IPS-18a (cell line): Measurements from ENCODE around the gene DNAJC19.
"Not testable (repeated sequence)": the region's sequence is repeated elsewhere in the genome, so short reads cannot be mapped to it uniquely, and the experiment has no call there.

Experiments used
- H3K27ac ChIP-seq: one replicate; pipeline ENCODE4 v1.5.1; 2013; ENCODE audit warnings: low read length
- H3K27me3 ChIP-seq: one replicate; pipeline ENCODE4 v1.6.1; 2013; ENCODE audit warnings: mild to moderate bottlenecking, low read length; ENCODE audit not compliant: control insufficient read depth, insufficient read depth
- H3K36me3 ChIP-seq: one replicate; pipeline ENCODE4 v1.6.1; 2013; ENCODE audit warnings: low read depth, low read length; ENCODE audit not compliant: control insufficient read depth
- H3K4me1 ChIP-seq: one replicate; pipeline ENCODE4 v1.6.1; 2013; ENCODE audit warnings: low read depth, low read length; ENCODE audit not compliant: control insufficient read depth
- H3K4me3 ChIP-seq: one replicate; pipeline ENCODE4 v1.5.1; 2013; ENCODE audit warnings: low read length
- H3K9ac ChIP-seq: one replicate; pipeline ENCODE4 v1.6.1; 2013; ENCODE audit warnings: mild to moderate bottlenecking, low read length, moderate library complexity
- H3K9me3 ChIP-seq: one replicate; pipeline ENCODE4 v1.6.1; 2013; ENCODE audit warnings: low read depth, low read length; ENCODE audit not compliant: control insufficient read depth

DNAJC19 gene

GRCh38 chr3:180989291-180990163, at the start of gene DNAJC19:
Gene DNAJC19 (minus strand): TSS chr3:180989736. CDS start chr3:180989602, 134 bp downstream.
- H3K27me3 ChIP-seq, result no peaks in the 10 kb centered on the region
- H3K36me3 ChIP-seq, result peaks cover 18% of the 10 kb centered on the region
- no peaks in the 10 kb centered on the region for H3K4me1 ChIP-seq
- peak within 1 kb of the TSS; percentile 38 for H3K27ac ChIP-seq
- H3K9ac ChIP-seq, result peak within 1 kb of the TSS; percentile 77
- H3K4me3 ChIP-seq, result peak within 1 kb of the TSS; percentile 78
- H3K9me3 ChIP-seq, result no peaks in the 10 kb centered on the region

- Histone ChIP-seq H3K36me3 (no peaks in the 10 kb centered on the region), H3K4me1 (no peaks in the 10 kb centered on the region), H3K9ac (no peak overlapping the region), H3K27me3 (no peaks in the 10 kb centered on the region), H3K27ac (no peak overlapping the region), H3K9me3 (no peaks in the 10 kb centered on the region), H3K4me3 (no peak overlapping the region)
Measured at GRCh38 chr3:181030948-181031347, 41.4 kb upstream of the DNAJC19 start.

GRCh38 chr3:181025204-181025603, 35.7 kb upstream of the DNAJC19 start:
- no peaks in the 10 kb centered on the region for H3K9me3 ChIP-seq
- no peak overlapping the region for H3K4me3 ChIP-seq
- H3K4me1 ChIP-seq, result no peaks in the 10 kb centered on the region
- no peak overlapping the region for H3K9ac ChIP-seq
- H3K27ac ChIP-seq, result no peak overlapping the region
- H3K36me3 ChIP-seq, result no peaks in the 10 kb centered on the region
- H3K27me3 ChIP-seq, result no peaks in the 10 kb centered on the region

GRCh38 chr3:181017690-181018089, 28.2 kb upstream of the DNAJC19 start:
- Histone ChIP-seq H3K9ac (no peak overlapping the region), H3K27ac (no peak overlapping the region), H3K4me3 (no peak overlapping the region), H3K36me3 (no peaks in the 10 kb centered on the region), H3K27me3 (no peaks in the 10 kb centered on the region), H3K4me1 (no peaks in the 10 kb centered on the region), H3K9me3 (no peaks in the 10 kb centered on the region)

GRCh38 chr3:181009225-181009624, 19.7 kb upstream of the DNAJC19 start:
- no peak overlapping the region for H3K27ac ChIP-seq
- no peak overlapping the region for H3K9ac ChIP-seq
- H3K27me3 ChIP-seq, result no peaks in the 10 kb centered on the region
- peaks cover 10% of the 10 kb centered on the region for H3K4me1 ChIP-seq
- H3K9me3 ChIP-seq, result no peaks in the 10 kb centered on the region
- no peak overlapping the region for H3K4me3 ChIP-seq
- H3K36me3 ChIP-seq, result no peaks in the 10 kb centered on the region

GRCh38 chr3:181008796-181009195, 19.3 kb upstream of the DNAJC19 start:
- H3K4me3 ChIP-seq, result no peak overlapping the region
- H3K27me3 ChIP-seq, result no peaks in the 10 kb centered on the region
- H3K4me1 ChIP-seq, result peaks cover 10% of the 10 kb centered on the region
- no peaks in the 10 kb centered on the region for H3K9me3 ChIP-seq
- no peaks in the 10 kb centered on the region for H3K36me3 ChIP-seq
- H3K9ac ChIP-seq, result no peak overlapping the region
- no peak overlapping the region for H3K27ac ChIP-seq

- H3K4me3 ChIP-seq, result no peak overlapping the region
Measured at GRCh38 chr3:181007262-181007661, 17.7 kb upstream of the DNAJC19 start.

GRCh38 chr3:181006541-181006940, 17.0 kb upstream of the DNAJC19 start:
- Histone ChIP-seq H3K9me3 (no peaks in the 10 kb centered on the region), H3K27ac (no peak overlapping the region), H3K4me3 (no peak overlapping the region), H3K36me3 (no peaks in the 10 kb centered on the region), H3K27me3 (no peaks in the 10 kb centered on the region), H3K4me1 (peaks cover 10% of the 10 kb centered on the region), H3K9ac (no peak overlapping the region)

More at GRCh38 chr3:181007262-181007661, 17.7 kb upstream of the DNAJC19 start:
- H3K9ac ChIP-seq, result no peak overlapping the region
- no peak overlapping the region for H3K27ac ChIP-seq
- no peaks in the 10 kb centered on the region for H3K36me3 ChIP-seq
- H3K4me1 ChIP-seq, result peaks cover 10% of the 10 kb centered on the region
- H3K27me3 ChIP-seq, result no peaks in the 10 kb centered on the region
- no peaks in the 10 kb centered on the region for H3K9me3 ChIP-seq

- not testable (repeated sequence) for H3K36me3 ChIP-seq, H3K27ac ChIP-seq, H3K27me3 ChIP-seq, H3K4me1 ChIP-seq, H3K4me3 ChIP-seq, H3K9ac ChIP-seq, H3K9me3 ChIP-seq
Measured at GRCh38 chr3:181003469-181003868, 13.9 kb upstream of the DNAJC19 start.

- not testable (repeated sequence) for H3K9ac ChIP-seq, H3K36me3 ChIP-seq, H3K27me3 ChIP-seq, H3K4me3 ChIP-seq, H3K4me1 ChIP-seq, H3K27ac ChIP-seq, H3K9me3 ChIP-seq
Measured at GRCh38 chr3:181002331-181002730, 12.8 kb upstream of the DNAJC19 start.

GRCh38 chr3:180996415-180996932, 6.9 kb upstream of the DNAJC19 start:
- no peak overlapping the region for H3K27ac ChIP-seq

GRCh38 chr3:180990505-180990904, 969 bp upstream of the DNAJC19 start:
- peak overlapping the region; percentile 78 for H3K4me3 ChIP-seq

More at GRCh38 chr3:180996415-180996932, 6.9 kb upstream of the DNAJC19 start:
- Histone ChIP-seq H3K4me3 (no peak overlapping the region), H3K9me3 (no peaks in the 10 kb centered on the region), H3K27me3 (no peaks in the 10 kb centered on the region), H3K4me1 (no peaks in the 10 kb centered on the region), H3K36me3 (no peaks in the 10 kb centered on the region), H3K9ac (no peak overlapping the region)

More at GRCh38 chr3:180990505-180990904, 969 bp upstream of the DNAJC19 start:
- Histone ChIP-seq H3K36me3 (peaks cover 13% of the 10 kb centered on the region), H3K27ac (no peak overlapping the region), H3K27me3 (no peaks in the 10 kb centered on the region), H3K9me3 (no peaks in the 10 kb centered on the region), H3K9ac (no peak overlapping the region), H3K4me1 (no peaks in the 10 kb centered on the region)
